ENCODE results near the gene C4orf50.

- TF ChIP-seq CTCF (IDR thresholded peaks at IDR 0.05) (no peak), POLR2A (IDR thresholded peaks at IDR 0.05) (no peak)
These were observed 18.3 kb downstream of the C4orf50 start for GRCh38 chr4:5999830-6000365.

Data from heart left ventricle (tissue), 13 donors.